ENCODE measurements around the gene SSTR4. TPM values are rescaled to one million over a fixed set of nuclear protein-coding genes. Genes with fewer than 3 reads are reported as not detected.

Gene SSTR4
- total and polyA plus RNA-seq, 9 of the 15 experiments (the other 6 are each of a cell fraction or from before 2014, with no cell fraction given): not detected

- no peak for TF ChIP-seq NKRF (IDR thresholded peaks at IDR 0.05; ENCODE audit: borderline replicate concordance)
- no peak for TF ChIP-seq ZNF12 (CRISPR knock-in tag; IDR thresholded peaks at IDR 0.05)
- no peak for TF ChIP-seq TCF7 (IDR thresholded peaks at IDR 0.05; ENCODE audit: borderline replicate concordance)
- TF ChIP-seq TSHZ1 (CRISPR knock-in tag; IDR thresholded peaks at IDR 0.05): no peak
- TF ChIP-seq PHF8 (IDR thresholded peaks at IDR 0.05; ENCODE audit: borderline replicate concordance, low read length): no peak
- TF ChIP-seq RBM25 (IDR thresholded peaks at IDR 0.05; ENCODE audit: low read depth, low read length, severe bottlenecking): no peak
- no peak for TF ChIP-seq HNRNPH1 (optimal IDR thresholded peaks at IDR 0.05; ENCODE audit: low read depth, low read length)
These were observed 23.9 kb downstream of the SSTR4 start (continued) for GRCh38 chr20:23059001-23059400.
